ENCODE measurements around the gene ME1.

DNA sequence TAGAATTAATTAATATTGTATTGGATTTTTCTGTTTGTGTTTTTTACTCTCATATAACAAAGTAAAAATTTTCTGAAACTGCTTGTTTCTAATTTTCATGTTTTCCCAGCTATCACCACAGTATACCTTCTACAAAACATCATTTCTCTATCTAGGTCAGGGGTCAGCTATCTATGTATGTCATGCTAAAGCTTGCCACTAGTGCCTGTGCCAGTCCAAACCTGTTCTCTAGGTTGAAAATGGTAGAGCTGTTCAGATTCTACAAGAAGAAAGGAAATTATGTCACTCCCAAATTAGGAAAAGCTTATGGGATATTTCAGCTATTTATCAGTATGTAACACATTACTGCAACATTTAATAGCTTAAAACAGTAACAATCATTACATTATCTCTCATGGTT is 5.8 kb upstream of the ME1 start:
- TF ChIP-seq CTCF (IDR thresholded peaks at IDR 0.05) (no peak), ZFX (IDR thresholded peaks at IDR 0.05; ENCODE audit: borderline replicate concordance) (no peak)
